Thyroid gland (tissue), 4 donors: ENCODE results near the gene ALPK1.

Source experiments
- POLR2A ChIP-seq, 2 donors: fragments of 450-650 bp; IDR thresholded peaks; one replicate each; pipeline ENCODE4 v1.6.1; 2017; ENCODE audit warnings: antibody characterized with exemption in 2 of 2, mild to moderate bottlenecking in 2 of 2, moderate library complexity in 1 of 2
- TF ChIP-seq, protein P1 (sequence below), 6 experiments: fragments of 200-600 bp in 3 of 6; fragments of 450-650 bp in 3 of 6; sonication (generic) in 3 of 6; IDR thresholded peaks; one replicate each; pipeline ENCODE4 v1.5.1; 2016 to 2019; ENCODE audit warnings: antibody characterized with exemption in 6 of 6, mild to moderate bottlenecking in 2 of 6, inconsistent platforms in 1 of 6, moderate library complexity in 1 of 6

DNA sequence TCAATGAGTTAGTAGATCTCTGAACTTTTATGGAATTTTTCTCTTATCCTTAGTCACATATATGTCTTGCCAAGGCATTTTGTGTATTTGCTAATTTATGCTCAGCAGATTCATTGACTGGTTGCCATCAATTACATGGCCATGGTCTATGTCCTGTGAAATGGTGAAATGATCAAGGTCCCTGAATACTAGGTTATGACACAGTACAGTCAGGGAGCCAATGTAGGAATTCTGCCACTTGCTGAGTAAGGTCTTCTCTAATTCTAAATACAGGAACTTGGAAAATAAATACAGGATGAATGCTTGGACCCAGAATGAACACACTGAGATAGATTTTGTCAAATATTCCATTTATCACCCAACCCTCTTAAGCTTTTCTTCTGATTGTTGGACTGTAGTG is 35.2 kb downstream of the ALPK1 start:
- TF ChIP-seq, protein P1, sequence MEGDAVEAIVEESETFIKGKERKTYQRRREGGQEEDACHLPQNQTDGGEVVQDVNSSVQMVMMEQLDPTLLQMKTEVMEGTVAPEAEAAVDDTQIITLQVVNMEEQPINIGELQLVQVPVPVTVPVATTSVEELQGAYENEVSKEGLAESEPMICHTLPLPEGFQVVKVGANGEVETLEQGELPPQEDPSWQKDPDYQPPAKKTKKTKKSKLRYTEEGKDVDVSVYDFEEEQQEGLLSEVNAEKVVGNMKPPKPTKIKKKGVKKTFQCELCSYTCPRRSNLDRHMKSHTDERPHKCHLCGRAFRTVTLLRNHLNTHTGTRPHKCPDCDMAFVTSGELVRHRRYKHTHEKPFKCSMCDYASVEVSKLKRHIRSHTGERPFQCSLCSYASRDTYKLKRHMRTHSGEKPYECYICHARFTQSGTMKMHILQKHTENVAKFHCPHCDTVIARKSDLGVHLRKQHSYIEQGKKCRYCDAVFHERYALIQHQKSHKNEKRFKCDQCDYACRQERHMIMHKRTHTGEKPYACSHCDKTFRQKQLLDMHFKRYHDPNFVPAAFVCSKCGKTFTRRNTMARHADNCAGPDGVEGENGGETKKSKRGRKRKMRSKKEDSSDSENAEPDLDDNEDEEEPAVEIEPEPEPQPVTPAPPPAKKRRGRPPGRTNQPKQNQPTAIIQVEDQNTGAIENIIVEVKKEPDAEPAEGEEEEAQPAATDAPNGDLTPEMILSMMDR (IDR thresholded peaks at IDR 0.05) = no peak
- TF ChIP-seq POLR2A (IDR thresholded peaks at IDR 0.05) = no peak
